Measurements from ENCODE around the gene HOXB6. TPM values are rescaled to one million over a fixed set of nuclear protein-coding genes. Genes with fewer than 3 reads are reported as not detected.

HOXB6 gene
- total RNA-seq, 1 donor from 2014 or later: 0.92 TPM

DNA sequence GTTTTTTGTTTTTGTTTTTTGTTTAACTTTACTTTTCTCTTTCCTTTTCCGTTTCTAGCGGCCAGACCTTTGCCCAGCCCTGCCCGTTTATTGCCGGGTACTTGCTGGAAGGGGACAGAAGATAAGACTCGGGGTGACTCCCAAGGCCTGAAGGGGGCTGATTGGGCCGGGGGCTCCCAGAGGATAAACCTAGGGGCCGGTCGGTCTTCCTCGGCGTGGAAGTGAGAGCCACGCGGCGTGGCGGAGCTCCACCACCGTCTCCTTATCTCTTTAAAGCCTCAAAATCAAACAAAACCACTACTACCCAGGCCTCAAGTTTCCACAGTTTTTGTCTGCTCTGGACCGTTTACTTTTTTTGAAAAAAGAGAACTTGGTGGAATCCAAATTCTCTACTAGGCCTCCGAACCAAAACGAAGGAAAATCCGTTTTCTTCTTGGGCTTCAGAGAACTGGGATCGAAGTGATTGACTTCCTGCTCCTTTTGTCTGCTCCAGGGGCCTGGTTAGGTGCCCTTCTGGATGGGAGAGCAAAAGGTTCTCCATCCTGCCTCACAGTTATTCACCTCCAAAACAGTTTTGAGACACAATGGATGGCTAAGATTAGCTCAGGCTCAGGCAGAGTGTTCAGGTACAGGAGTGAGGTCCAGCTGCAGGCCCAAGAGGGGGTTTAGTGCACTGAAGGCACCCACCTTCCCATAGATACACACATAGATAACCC is 29.9 kb upstream of the HOXB6 start:
- DNase-seq (ENCODE audit: low read depth, low spot score): no peak

DNA sequence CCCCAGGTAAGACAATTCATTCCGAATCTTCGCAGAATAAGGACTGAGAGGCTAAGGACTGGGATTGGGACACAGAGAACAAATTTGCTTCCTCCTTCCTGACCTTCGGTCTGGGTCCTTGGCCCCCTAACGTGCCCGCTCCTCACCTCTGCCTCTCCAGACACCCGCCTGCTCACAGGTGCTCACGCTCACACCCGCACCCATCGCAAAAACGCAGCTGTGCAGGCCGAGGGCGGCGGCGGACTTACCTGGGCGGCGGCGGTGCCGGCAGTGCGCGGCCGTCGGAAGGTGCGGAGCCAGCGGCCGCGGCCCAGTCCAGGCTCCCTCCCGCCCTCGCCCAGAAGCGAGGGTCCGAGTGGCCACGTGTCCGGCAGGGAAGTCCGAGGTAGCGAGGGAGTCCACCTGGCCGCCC is 28.5 kb upstream of the HOXB6 start:
- no peak for DNase-seq (ENCODE audit: low read depth, low spot score)

DNA sequence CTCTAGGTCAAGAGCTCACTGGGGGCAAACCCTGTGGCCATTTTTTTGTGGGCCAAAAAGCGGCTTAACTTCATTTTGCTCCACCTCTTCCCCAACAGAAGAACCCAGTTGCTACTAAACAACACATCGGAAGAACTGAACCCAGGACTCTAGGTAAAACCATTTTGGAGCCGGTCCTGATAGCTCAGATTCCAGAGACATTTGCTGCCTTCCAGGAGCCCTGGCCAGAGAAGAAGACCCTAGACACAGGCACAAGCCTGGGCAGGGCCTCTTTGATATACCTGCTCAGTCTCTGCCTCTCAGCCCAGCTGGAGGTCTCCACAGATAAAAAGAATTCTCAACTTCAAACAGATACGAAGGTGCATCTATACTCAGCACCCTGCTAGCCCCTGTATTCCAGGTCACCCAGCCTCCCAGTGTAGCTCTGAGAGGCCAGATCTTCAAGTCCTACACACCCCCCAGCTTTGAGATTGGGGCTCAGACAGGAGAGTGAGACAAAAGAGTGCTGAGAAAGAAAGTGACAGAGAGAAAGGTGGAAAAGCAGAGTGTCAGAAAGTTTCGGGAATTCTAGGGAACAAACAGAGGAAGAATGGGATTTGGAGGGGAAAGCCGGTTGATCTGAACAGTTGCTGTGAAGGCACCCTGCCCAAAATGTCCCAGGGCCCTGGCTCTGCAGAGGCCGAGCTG is 27.9 kb upstream of the HOXB6 start:
- no peak for DNase-seq (ENCODE audit: low read depth, low spot score)

DNA sequence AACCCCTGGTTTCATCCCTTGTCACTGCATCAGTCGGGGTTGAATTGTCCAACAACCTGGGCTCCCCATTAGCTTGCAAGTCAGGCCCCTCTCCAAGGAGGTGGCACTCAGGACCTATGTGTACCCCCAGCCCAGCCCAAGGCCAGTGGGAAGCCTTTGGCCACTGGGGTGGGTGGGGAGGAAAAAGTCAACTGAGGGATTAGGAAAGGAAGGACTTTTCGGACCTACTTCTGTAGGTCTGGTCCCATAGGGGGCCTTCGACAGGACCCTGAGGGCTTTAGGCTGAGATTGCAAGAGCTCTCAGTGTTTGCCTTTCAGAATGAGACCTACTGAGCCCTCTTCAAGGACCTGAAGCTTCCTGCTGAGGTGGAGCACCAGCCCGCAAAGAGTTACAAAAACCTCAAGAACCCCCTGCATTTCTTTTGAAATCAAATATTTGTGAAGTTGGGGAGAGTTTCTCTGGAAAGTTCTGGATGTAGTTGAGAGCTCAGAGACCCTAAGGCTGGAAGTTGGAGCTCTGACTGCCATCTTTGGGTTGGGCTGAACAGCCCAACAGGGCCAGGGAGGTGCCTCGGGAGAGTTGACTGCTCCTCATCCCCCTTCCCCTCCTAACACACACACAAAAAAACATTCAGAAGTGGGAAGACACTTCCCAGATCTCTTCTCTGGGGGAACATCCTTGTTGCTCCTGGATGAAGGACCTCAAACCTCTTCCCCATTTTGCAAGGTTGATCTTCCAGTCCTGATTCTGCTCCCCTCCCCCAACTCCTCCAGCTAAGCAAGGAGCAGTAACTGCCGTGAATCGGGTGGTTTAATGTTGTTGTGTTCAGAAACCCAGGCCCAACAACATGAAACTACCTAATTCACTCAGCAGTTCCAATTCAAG is 27.1 kb upstream of the HOXB6 start:
- no peak for DNase-seq (ENCODE audit: low read depth, low spot score)

DNA sequence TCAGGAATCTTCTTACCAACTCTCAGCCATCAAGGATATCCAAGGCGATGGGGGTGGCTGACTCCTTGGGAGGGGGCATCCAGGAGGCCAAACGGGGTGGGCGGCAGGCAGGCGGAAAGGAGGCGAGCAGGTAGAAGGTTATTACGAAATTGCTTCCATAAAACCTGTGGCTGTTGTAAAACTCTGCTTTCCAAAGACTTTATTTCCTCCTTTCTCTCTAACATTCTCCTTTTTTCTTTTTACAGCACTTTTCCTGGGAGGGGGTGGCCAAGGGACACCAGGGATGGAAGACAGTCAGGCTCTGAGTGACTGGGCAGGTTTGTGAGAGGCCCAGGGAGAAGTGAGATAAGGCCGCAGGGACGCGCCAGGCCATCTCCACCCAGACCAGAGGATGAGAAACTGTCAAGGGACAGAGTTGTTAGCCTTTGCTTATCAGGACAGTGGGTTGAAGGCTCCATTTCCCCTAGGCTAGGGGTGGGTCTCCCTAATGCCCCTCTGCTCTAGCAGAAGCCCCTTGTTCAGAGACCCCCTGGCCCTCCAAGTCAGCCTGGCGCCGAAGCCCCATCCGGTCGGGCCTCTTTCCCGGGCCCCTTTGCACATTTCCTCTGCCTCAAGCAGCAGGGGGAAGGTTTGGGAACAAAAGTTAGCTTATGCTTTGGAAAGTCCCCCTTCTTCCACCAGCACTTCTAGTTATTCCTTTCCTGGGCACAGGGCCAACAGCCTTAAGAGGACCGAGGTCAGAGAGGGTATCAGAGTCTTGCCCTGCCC is 26.3 kb upstream of the HOXB6 start:
- no peak for DNase-seq (ENCODE audit: low read depth, low spot score)

DNA sequence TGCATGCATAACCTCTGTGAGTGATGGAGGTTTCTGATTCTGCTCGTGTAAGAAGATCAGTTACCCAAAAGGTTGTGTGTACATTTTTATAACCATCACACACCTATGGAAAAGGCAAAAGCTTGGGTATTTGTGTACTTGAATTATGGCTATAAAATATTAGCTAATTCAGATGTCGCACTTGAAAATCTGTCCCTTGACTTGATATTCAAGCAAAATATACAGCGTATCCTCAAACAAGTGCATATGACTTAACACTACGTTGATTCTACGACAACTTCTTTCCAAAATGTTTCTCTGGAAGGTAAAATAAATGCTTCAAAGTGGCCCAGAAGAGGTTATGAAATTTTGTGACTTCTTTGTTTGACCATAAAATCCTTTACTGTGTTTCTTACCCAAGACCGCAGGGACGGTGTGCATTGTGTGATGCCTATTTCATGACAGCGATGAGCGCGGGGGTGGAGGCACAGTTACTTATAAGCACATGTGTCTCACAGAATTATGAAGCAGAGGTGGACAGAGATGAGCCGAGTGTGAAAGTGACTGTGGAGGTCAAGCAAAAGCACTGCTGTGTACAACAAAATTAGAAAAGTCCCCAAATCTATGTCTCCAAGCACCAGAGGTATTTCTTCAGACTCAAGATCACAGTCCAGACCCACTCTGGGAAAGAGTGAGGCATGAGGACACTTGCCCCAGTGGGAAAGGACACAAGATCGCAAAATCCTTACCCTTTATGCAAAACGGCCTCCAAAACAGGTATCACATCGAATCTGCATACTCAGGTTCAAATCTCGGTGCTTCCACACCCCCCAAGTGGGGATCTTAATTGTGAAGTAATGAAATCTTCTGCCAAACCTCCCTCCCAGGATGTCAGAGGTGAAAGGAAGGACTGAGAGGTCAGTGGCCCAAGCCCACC is 25.5 kb upstream of the HOXB6 start:
- no peak for DNase-seq (ENCODE audit: low read depth, low spot score)

DNA sequence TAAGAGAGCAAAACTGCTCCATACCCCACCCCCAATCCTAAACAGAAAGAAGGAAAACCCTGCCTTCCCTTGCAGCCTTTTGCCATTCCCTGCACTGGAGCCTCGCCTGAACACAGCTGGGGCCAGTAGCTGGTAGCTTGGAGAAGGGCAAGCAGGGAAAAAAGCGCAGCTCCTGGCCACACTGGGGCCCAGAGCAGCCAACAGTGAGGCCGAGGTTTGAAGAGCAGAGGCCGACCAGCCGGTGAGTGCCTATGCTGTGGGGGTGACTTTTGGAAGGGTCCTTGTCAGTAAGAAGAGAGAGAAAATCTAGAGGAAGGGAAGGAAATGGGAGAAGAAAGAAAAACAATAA is 24.6 kb upstream of the HOXB6 start:
- DNase-seq (ENCODE audit: low read depth, low spot score): no peak

DNA sequence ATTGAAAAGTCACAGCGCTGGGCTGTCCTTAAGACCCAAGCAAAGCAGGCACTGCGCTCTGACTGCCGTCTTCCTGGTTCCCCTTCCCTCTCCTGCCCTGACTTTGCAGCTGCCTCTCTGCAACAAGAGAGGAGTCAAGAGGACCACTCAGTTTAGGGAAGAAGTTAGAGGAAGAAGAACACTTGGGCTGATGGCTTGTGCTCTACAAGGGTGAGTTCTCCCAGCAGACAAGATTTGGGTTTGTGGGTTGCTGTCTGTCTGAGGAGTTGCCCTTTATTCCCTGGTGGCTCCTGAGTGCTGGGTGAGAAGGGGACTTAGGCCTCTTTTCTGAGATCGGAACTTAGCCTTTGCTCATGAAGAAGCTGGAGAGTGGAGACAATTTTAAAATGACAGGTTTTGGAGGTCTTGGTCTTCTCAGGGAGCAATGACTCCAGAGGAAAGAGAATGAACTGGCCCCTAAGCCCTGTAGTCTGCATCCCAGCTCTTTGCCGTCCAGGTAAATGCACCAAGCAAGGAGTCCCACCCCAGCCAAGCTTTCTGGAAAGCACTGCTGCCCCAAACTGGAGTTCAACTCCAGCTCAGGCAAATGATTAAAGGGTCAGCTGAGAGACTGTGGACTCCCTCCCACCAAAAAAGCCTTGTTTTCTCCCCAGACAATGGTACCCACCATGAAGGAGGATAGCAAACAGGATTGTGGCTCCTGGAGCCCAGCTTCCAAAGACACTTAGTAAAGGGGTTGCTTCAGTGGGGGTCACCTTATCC is 24.0 kb upstream of the HOXB6 start:
- DNase-seq (ENCODE audit: low read depth, low spot score): no peak

DNA sequence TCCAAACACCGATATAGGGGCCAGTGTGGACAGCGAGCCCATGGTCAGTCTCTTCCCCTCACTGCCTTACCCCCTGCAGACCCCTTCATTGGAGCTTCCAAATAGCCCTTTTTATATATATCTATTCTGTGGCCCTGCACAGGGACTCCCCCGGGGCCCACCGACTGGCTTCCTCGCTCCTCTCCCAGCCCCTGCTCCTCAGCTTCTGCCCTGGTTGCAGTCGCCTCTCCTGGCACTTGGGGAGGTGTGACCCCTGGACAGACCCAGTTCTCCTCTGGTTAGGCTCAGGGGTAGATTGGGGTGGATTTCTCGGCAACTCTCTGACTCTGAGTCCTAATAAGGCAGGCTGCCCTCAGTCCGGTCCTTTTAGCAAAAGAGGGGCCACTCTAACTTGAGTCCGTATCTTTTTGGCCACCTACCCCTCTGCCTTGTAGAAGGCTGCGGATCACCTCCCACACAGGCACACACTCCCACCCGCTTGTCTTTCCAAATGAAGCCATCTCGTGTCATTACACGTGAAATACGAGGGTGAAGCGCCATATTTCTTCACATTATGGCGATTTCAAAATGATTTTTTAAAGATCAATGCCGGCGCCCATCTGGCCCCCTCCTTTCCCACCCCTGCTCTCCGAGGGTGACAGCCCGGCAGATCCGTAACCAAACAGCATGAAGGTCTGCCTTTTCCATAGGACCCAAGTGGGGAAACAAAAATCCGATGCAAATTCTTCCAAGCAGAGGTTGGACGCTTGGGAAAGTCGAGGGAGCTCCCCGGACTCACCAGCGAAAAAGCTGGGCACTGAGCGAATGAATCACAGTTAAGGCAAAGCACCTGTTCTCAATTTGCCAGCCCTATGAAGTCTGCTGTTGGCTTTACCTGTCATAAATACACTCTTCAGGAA is 23.1 kb upstream of the HOXB6 start:
- no peak for DNase-seq (ENCODE audit: low read depth, low spot score)

DNA sequence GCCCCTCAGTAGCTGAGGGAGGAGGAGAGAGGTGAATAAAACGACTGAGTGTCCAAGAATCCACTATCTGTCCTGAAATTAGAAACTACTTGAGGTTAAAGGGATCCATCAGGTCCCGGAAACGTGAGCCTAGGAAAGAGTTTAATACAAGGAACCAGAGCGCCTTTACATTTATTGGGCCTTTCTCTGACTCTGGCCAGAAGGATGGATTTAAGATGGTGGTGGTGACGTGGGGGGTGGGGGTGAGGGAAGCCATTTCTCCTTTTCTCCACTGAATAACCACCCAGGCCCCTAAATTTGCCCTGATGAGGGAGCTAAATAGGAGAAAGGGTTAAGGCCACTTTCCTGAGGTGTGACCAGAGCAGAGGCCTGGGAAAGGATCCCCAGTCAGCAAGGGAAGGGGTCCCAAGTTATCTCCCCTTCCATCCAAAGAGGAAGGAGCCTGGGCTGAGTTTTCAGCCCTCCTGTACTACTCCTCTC is 22.4 kb upstream of the HOXB6 start:
- no peak for DNase-seq (ENCODE audit: low read depth, low spot score)

DNA sequence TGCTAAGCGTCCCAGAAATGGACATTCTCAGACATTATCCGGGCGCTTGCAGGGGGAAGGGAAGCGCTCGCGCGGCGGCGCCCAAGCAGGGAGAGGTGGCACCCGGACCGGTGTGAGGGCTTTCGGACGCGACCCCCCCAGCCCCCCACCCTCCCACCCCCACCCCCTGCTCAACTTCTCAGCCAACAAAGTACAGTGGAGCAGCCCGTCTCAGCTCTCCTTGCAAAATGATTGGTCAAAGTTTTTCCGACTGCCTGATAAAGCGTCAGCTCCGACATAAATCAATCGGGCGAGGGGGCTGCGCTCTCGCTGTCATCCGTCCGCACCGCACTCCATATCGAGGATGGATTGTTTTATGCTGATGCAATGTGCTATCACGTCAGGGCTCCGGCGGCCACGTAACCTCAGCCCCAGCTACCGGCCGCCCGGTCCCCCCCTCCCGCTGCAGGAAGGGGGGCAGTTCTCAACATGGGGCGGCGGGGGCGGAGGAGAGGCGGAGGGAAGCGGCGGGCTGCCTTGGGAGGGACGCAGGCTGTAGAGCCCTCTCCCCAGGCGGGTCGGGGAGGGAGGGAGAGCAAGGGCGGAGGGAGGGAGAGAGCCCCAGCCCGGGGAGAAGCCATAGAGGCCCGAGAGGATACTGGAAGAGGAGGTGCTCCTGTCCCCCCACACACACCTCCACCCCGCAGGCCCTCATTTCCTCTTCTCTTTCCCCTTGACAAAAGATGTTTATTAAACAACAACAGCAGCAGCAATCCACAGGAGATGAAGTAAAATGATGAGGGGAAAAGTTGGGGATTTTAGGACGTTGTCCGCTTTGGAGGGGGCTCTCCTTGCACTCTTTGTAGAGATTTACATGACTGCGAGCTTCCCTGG is 21.7 kb upstream of the HOXB6 start, which contains the start of gene HOXB9:
HOXB9 (minus strand) TSS at position 114 of the 873 bp plus-strand sequence; CDS start at position 25, 89 bp downstream.
- no peak for DNase-seq (ENCODE audit: low read depth, low spot score)

DNA sequence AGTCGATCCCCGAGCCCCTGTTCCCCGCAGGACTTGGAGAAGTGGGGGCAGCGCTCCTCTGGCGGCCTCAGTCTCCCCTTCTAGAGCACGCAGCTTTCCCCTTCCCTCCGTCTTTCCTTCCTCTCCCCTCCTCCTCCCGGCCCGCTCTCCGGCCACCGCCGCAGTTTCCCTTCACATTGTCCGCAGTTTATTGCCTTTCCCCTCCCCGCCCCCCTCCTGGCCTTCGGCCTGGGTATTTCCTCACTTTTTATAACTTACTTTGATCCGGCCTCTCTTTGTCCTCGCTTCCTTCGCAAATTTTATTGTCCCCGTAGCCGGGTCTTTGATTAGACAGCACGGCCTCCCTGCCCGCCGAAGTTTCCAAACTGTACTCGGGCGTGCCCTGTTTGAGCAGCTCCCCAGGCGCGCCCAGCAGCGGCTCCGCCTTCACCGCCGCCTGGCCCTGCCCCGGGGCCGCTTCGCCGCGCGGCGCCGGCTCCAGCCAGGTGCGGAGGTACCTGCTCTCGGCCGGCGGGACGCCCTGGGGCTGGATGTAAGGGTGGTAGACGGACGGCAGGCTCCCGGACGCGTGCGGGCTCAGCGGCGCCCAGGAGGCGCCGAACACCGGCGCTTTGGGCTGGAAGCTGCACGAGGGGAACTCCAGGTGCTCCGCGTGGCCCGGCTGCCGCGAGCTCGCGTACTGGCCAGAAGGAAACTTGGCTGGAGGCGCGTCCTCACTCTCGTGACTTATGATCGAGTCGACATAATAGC is 20.9 kb upstream of the HOXB6 start:
- no peak for DNase-seq (ENCODE audit: low read depth, low spot score)

DNA sequence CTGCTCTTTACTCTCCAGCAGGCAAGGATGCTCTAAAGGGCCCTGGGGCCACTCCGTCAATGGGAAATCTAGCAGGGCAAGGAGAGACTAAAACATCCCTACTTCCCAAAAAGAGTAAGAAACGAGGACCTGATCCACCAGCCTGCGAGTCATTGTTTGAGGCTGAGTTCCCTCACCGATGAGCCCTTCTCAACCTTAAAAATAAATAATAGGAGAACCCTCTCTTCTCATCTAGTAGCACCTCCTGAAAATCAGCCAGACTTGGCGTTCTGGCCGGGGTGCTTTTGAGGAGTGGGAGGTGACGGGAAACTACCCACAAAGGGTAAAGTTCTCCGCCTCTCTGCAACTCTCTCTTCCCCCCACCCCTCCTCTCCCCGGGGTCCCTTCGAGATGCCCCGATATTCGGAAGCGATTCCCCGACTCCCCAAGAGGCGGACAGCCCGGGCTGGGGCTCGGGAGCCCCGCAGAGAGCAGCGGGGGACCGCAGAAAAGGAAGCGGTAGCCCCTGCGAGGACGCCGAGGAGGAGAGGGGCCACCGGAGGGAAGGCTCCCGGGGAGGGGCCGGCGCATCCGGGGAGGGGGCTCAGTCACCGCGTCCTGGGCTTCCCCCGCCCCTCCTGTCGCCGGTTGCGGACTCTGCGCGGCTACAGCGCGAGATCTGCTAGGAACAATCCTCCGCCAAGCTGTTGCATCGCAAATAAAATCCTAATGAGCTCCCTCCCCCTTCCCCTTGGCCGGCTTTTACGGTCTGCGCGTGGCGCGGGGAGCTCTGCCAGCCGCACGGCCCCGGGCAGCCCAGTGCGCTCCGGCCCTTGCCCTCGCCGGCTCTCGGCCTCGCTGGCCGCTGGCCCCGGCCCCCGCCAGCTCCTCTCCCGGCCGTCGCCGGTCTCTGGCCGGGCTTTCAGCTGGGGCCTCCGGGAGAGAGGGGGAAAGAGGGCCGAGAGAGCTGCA is 20.0 kb upstream of the HOXB6 start:
- DNase-seq (ENCODE audit: low read depth, low spot score): no peak

DNA sequence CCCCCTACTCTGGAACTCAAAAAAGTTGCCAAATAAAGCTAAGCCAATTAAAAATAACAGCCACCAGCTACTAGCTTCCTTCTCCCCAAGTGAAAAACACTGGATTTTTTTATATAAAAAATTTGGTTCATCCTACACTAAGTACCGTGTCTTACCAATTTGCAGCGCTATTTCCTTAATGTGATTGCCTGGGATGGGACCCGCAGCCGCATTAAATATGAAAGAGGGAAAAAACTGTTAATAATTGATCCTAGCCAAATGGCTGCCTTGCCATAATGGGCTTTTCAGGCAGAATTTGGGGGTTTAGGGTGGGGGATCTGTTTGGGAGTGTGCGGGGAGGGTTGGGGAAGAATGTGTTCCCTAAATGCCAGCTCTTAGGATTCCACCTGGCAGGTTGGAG is 19.3 kb upstream of the HOXB6 start:
- DNase-seq (ENCODE audit: low read depth, low spot score): no peak

DNA sequence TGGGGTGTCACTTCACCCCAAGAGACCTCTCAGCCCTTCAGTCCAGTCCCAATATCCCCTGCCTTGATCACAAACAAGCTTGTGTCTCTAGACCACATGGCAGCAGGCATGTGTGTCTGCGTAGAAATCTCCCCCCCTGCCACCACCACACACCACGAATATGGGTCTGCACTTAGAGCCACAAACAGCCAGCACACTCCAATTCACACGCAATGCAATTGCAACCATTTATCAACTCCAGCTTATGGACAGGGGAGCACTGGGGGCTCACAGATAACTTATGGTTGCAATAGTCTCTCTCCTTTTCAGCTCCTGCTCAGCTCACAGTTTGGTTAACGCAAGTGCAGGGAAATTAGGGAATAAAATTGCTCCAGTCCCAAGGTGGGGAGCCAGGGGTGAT is 18.8 kb upstream of the HOXB6 start:
- no peak for DNase-seq (ENCODE audit: low read depth, low spot score)

DNA sequence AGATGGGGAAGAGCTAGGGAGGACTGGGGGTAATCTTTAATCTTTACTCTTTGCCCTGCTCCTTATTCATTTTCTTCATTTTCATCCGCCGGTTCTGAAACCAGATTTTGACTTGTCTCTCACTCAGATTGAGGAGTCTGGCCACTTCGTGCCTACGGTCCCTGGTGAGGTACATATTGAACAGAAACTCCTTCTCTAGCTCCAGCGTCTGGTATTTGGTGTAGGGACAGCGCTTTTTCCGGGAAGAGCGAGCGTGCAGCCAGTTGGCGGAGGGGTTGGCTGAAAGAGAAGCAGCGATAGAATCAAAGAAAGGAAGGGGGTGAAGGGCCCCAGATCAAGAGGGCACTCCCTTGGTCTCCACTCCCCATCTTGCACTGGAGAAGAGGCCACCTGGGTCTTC is 18.1 kb upstream of the HOXB6 start:
- DNase-seq (ENCODE audit: low read depth, low spot score): no peak

All from pulmonary artery endothelial cell (primary cell).